NCI-H2081 (cell line): ENCODE measurements around the gene ADAM12.

Source experiments
- DNase-seq, 2 experiments: peaks; one replicate each; lab custom pipeline; 2025; lab: John Stamatoyannopoulos, UW

The ADAM12 gene

DNA sequence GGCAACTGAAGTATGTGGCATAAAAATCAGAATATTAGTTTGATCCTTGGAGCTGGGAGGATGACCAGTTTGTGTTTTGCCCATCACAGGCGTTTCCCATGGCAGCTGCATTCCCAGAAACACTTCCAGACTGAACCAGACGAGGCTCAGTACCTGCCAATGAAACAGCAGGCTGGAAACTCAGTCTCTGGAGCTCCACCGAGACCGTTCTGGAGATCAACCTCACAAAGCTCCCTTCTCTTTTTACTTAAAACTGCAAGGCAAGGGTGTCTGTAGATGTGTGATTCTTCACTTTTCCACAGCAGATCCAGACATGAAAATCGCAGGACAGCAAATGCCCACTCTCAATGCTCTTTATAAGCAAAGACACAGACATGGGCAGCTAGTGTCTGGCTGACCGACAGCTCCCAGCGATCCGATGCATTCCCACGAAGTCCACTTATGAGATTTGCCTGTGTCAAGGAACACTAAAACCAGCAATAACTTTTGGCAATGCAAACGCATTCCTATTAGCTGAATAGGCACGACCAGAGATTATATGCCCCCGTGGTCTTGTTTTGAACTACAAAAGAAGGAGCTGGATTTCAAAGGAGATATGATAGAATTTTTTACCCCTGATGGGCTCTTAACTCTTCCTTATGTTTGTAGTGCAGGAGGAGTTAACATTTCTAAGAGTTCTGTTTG is 72.6 kb downstream of the ADAM12 start:
- DNase-seq, result no peak

DNA sequence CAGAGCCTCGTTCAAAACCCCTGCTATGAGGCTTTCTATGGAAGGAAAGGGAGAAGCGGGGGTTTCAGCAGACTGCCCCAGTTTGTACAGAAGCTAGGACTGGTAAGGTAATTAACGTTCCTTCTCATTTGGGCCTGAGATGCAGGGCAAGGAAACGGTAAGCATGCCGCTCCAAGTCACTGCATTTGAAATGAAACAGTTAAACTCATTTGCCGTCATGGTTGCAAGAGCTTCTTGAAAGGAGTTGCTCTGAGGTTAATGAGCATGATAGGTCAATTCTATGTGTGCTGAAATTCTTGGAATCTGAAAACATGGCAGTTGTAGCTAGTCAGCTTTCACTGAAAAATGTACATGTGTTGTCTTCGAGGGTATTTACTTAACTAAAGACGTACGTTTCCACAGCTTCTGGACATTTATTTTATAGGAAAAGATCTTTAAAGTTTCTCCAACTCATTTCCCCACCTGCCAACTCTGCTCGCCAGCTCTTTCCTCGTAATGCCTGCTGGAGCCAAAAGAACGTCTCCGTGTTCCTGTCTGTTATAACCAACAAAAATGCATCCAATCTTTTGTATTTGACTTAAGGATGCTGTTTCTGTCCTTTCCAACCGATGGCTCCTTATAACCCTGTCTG is 73.3 kb downstream of the ADAM12 start:
- DNase-seq, result no peak

DNA sequence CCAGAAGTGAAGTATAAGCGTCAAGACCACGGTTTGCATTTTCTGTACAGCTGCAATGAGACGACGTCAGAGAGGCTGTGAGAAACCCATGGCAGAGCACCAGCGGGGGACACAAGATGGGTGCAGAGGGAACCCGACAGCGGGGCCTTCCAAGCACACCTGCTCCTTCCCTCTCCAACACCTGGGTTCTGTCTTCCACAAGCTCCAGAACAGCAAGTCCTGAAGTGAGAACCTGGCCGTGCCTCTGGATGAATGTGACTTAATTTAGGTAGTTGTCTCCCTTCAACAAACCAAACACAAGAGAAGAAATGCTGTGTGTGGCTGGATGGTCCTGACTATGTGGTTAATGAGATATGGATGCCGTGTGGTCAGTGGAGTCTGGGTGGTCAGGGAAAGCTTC is 76.1 kb downstream of the ADAM12 start:
- DNase-seq, result no peak

DNA sequence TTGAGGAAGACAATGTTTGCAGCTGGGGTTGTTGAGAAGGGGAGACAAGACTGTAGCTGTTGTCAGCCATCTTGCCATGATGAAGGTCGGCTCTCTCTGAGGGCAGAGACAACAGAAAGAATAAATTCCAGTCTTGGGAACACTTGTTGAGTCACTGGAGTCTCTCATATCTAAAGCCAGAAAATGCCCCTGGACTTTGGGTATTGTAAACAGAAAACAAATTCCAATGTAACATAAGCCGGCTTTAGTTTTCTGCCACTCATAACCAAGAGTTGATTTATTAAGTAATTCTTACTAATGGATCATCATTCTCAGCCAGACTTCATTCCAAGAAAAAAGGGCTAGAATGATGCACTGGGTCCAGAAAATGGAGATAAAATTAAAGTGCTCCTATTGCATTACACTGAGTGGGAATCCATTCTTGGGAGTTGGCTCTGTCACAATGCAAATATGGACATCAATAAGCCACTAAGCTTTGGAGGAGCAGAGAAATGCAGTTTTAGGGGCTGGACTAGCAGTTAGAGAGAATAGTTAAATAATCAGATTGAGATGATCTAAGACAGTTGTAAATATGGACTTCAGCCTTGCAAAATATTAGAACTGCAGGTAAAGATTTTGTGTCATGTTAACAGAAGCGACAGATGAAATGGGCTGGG is 78.9 kb downstream of the ADAM12 start:
- DNase-seq, result no peak

DNA sequence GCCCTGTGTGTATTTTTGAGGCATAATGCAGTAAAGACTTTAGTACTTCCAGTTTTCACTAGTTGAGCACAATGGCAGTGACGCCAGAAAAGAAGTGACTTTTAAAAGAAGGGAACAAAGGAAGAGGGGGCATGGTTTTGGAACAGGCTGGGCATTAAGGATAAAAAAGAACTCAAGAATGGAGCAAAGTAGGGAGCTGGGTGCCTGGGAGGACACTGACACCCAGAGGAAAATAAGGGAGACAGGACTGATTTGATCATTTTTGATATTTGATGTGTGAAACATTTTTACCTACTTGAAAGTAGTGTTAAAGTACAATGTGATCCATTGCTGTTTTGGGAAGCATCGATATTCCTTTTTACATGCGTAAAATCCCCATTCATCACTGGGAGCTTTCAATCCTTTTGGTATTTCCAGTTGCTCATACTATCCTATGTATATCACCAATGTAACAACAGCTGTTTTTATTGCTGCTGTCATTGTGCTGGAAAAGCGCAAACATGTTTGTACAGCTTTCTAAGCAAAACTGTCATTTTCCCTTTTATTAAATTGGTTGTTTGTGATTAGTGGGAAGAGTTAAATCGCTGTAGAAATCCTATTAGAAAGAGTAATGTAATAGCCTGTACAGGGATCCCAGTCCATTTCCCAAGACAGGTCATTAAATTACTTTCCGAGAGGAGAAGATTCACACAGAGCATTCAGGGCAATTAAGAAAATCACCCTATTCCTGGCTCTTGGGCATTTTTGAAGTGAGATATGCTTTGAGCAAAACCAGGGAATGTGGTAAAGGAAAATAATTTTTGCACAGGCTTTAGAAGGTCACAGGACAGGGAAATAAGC is 85.2 kb downstream of the ADAM12 start:
- DNase-seq, result no peak

DNA sequence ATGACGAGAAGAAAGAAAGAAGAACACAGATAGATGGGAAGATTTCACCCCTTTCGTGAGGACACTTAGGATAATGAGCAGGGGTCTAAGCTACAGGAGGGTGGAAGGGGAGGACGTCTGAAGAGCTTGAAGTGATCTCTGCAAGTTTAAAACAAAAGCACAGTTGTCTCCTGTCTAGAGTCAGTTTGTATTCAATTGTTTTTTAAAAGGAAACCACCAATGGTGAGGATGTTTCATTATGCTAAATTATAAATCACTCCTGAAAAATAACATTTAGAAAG is 85.9 kb downstream of the ADAM12 start:
- DNase-seq, result no peak

DNA sequence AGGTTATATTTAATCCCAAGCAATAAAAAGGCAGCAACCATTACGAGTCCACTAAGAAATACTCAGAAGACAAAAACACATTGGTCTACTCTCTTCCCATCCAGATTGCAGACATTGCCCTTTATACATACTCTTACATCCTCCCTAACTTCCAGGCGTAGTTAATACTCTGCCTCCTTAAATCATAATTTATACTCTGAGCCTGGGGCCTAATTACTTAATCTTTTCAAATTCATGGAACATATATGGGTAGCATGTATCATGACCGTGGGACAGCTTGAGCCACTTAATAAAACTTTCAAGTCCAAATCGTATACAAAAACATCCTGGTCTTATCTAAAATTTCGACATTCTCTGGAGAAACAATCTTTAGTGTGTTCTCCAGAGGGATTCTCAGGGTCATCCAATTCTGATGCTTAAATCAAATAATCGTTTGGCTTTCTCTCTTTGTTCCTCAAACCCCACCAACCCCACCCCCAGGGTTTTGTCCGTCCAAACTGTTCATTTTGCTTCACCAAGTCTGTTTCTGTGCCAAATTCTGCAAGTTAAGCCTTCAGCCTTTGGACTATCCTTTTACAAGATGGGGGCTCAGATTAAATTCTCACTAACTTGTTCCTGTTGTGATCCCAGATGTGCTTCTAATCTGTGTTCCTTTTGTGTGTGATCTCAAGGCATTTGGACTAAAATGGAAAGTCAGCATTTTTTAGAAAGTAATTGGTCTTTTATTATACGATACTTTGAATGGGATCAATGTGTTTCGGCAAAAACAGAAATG is 86.4 kb downstream of the ADAM12 start:
- DNase-seq, result no peak

DNA sequence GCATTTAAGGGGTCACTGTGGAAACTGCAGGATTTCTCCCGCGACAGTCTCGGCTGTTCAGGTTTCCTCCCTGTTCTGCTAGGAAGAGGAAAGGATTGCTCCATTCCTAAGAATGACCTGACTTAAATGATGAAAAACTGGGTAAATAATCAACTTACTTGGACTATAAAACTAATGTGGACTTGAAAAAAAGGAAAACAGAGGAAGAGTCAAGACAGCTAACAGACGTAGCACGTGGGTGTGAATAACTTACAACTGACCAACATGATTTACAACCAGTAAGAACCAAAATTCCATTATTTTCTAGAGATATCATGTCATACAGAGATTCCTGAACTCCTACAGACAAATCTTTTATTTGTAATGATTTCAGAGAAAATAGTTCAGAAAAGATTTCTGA is 93.8 kb downstream of the ADAM12 start:
- no peak for DNase-seq

DNA sequence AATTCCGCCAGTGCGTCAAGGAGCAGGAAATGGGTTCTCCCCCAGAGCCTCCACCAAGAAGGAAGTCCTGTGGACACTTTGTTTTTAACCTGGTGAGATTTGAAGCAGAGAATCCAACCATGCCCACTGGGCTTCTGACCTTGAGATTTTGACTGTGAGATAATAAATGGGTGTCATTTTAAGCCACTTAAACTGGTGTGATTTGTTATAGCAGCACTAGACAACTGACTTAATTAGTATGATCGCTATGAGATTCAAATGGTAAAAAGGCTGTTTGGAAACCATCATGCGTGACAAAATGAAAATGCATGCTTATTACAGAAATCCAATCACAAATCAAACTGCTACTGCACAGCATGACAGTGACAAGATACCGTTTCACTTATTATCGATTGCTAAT is 98.0 kb downstream of the ADAM12 start:
- DNase-seq, result peak in 1 of 2 experiments; percentile 20

DNA sequence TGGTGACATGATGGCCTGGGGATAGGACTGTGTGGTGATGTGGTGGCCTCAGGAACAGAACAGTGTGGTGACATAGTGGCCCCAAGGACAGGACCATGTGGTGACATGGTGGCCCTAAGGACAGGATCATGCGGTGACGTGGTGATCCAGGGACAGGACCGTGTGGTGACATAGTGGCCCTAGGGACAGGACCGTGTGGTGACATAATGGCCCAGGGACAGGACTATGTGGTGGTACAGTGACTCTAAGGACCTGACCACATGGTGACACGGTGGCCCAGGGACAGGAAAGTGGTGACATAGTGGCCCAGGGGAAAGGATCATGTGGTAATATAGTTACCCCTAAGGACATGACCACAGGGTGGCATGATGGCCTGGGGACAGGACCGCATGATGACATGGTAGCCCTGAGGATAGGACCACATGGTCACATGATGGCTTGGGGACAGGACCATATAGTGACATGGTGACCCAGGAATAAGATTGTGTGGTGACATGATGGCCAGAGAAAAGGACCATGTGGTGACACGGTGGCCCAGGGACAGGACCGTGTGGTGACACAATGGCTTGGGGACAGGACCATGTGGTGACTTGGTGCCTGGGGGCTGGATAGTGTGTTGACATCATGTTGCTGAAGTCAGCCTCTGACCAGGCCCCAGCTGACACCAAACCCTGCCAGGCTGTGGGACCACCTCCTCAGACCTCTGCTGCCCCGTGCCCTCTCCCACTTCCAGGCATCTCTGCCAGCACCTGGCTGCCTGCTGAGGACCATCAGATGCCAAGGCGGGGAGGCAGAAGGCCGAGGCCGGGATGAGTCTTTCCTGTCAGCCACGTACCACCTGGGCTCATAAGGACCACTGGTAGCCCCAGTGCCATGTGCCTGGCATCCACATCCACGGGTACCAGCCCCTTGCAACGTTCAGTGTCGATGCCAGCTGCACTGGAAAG is 99.5 kb downstream of the ADAM12 start:
- no peak for DNase-seq

DNA sequence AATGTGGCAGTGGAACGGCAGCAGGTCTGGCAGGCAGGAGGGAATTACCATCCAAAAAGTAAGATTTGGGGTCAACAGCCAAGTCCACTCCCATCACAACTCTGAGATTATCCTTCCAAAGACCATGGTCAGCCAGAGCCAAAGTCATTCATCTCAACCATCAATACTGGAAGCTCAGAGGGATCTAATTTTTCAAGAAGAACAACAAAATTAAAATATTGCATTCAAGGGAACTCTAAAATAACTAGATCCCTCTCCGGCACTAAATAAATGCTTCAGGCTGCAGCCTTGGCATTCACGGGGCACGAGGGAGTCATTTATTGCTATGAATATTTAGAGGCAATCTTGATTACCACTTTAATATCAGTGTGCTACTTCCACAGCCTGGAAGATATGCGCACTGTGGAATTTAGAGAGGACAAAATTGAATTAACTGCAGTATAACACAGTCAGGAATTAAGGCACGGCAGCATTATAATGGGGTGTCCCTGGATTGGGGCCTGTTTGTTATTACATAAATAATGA is 102.0 kb downstream of the ADAM12 start:
- DNase-seq, result no peak

DNA sequence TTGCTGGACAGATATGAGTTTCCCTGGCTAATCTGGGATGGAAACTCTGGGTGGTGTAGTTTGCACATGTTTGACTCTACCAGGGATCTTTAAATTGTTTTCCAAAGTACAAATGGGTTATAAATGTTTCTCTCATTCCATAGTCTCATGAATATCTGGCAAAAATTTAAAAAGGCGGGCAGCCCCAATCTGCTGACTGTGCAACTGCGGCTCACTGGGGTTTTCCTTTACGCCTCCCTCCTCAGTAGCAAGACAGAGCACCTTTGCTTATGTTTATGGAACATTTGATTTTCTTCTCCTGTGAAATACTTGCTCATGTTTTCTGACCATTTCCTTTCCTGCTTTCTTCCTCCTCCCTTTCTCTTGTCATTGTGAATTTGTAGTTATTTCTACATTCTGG is 105.0 kb downstream of the ADAM12 start:
- DNase-seq, result no peak

DNA sequence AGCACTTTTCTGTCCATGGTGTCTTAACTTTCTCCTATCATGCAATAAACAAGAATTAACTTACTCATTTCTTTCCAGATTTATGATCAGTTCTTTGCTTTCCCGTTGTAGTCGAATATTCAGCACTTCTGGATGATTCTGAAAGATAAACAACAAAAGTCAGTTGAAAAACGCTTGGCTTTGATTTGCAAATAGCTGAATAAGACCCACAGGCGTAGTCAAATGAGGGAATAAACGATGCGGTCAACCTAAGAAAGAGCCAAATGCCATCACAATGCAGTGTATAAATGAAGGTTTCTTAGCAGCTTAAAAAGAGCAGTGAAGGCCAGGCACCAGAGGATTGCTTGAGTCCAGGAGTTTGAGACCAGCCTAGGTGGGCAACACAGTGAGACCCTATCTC is 109.4 kb downstream of the ADAM12 start:
- no peak for DNase-seq

DNA sequence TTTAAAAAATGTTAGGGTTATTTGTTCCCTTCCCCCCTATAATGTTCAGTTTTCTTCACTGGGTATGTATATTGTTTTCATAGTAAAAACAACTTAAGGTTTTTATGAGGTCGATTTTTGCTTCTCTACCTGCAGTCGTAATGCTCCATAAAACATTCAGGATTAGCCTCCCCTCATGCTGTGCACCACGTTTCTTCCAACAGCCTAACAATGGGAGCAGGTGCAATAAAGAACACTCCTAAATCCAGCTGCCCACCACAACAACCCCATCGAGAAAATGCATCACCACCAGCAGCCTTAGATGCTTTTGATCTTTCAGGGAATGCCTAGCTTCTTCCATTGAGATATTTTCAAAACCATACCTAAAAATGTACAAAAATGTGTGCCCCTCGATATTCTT is 111.1 kb downstream of the ADAM12 start:
- peak; percentile 1 for DNase-seq

DNA sequence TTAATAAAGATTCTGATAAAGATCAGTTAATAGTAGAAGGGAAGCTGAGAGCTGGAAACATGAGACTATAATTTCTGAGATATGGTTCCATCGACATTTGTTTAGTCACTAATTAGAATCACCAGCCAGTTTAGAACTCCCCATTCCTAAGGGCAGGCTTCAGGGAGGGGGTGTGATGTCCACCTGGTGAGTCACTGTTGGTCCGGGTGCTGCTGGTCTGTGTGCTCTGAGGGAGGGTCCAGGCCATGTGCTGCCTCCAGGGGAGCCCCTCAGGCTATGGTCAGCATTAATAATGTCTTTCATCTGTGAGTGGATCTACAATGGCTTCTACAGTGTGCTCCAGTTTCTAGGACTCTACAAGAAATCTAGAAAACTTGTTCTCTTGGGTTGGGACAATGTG is 115.8 kb downstream of the ADAM12 start:
- DNase-seq, result no peak

DNA sequence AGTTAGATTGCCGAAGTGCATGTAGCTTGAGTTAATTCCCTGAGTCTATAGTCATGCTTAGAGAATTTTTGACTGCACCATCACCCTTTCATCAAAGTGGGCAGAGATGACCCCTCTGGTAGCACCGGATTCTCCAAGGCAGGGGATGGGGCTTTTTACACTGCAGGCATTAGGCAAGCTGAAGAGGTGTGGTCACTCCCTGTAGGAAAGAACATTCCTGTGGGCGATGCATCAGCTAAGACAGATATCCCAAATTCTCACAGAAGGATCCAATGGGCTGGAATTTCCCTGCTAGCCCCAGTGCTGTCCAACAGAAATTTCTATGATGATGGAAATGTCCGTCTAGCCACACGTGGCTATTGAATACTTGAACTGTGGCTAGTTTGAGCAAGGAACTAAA is 118.2 kb downstream of the ADAM12 start:
- no peak for DNase-seq

DNA sequence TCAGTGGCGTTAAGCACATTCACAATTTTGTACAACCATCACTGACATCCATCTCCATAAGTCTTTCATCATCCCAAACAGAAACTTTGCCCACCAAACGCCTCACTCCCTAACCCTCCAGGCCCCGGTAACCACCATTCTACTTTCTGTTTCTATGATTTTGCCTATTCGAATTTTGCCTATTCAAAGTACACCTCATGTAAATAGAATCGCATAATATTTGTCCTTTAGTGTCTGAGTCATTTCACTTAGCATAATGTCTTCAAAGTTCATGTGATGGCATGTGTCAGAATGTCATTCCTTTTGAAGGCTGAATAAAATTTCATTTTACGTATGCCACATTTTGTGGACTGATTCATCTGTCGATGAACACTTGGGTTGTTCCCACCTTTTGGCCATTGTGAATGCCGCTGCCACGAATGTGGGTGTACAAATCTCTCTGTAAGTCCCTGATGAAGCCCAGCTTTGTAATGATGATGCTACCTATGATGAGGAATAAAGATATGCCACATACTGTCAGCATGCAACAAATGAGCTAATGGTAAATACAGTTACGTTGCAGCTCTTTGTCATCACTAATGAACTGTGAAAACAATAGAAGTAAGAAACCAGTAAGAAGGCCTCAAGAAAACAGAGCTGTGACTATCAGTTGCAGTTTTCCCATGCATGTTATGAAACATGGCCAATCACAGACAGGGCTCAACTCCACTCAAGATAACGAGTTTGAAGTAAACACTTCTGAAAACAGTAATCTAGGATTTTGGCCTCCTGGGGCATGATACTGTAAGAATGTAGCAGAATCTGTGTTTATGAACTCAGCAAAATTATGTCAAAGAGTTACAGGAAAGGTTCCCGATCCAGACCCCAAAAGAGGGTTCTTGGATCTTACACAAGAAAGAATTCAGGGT is 120.0 kb downstream of the ADAM12 start:
- no peak for DNase-seq

DNA sequence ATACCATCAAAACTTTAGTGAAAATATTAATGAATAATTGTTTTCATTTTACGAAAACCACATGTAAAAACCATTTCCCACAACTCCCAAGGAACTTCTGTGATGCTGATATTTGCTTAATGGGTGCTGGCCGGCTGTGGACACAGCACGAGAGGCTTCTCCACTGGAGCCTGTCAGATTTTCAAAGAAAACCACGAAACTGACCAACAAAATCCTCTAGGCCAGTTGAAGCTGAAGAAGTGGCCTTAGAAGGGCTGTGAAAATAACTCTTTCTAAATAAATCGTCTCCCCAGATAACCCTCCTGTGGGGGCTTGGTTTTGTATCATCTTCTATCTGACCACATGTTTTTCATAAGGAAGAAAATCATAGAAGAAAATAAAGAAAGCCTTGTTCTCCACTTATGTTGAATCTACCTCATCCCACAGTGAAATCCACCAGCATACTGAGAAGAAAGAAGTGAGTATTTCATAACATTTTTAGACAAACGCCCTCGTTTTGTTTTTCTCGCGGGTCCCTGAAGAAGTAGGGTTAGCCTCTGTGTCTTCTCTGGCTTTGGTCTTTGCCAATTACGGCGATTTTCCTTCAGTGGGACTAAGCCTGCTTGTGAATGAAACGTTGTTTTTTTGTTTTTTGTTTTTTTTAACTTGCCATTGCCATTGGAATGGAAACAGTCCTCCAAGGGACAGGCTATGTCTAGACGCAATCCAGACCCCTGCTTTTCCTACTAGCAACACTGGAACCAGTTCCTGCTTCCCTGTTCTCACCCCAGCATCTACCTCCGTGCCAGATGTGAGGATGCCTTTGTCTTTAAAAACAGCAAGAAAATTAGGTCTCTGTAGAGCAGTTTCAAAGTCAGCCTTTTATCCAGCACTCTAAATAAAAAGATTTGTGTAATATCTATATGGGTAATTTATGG is 123.9 kb downstream of the ADAM12 start:
- no peak for DNase-seq
